Body of pancreas (tissue), 4 donors: ENCODE measurements around the gene OPRL1. TPM values are rescaled to one million over a fixed set of nuclear protein-coding genes. Genes with fewer than 3 reads are reported as not detected.

Experiments
- ATAC-seq: fragments of 150-250 bp; one replicate; pipeline ENCODE4 v1.9.1; 2016
- DNase-seq, 4 donors: peaks; one replicate each; pipeline ENCODE4 v3.0.0-alpha.2; 2019
- H3K27ac ChIP-seq, 4 donors: fragments of 200-600 bp; sonication (generic); 1 replicate in 3 of 4; 2 replicates in 1 of 4; pipeline versions ENCODE4 v1.5.1 to v1.6.1; 2016 to 2019; ENCODE audit warnings: mild to moderate bottlenecking in 1 of 4, mixed read lengths in 1 of 4, moderate library complexity in 1 of 4
- H3K27me3 ChIP-seq, 2 donors: fragments of 200-600 bp; sonication (generic); one replicate each; pipeline ENCODE4 v1.6.0; 2016; ENCODE audit warnings: mild to moderate bottlenecking in 1 of 2
- H3K36me3 ChIP-seq, 2 donors: fragments of 200-600 bp; sonication (generic); replicated peaks in 1 of 2; 2 replicates each; pipeline ENCODE4 v1.5.1; 2016; ENCODE audit warnings: low read depth in 2 of 2; ENCODE audit not compliant: insufficient read depth in 1 of 2
- H3K4me1 ChIP-seq: fragments of 200-600 bp; sonication (generic); one replicate; pipeline ENCODE4 v1.6.0; 2016
- H3K4me3 ChIP-seq, 2 donors: fragments of 200-600 bp; sonication (generic); 1 replicate in 1 of 2; 2 replicates in 1 of 2; pipeline ENCODE4 v1.5.1; 2016 to 2019
- H3K9me3 ChIP-seq, 3 donors: fragments of 200-600 bp; sonication (generic); 1 replicate in 2 of 3; 2 replicates in 1 of 3; pipeline ENCODE4 v1.5.1; 2016
- CTCF ChIP-seq, 7 experiments: fragments of 450-650 bp in 4 of 7; fragments of 200-600 bp in 3 of 7; sonication (generic) in 3 of 7; IDR thresholded peaks; one replicate each; pipeline ENCODE4 v1.5.1; 2016 to 2019; ENCODE audit warnings: antibody characterized with exemption in 7 of 7
- POLR2A ChIP-seq, 3 donors: fragments of 450-650 bp; IDR thresholded peaks; one replicate each; pipeline ENCODE4 v1.6.1; 2016; ENCODE audit warnings: antibody characterized with exemption in 3 of 3, mild to moderate bottlenecking in 2 of 3
- whole genome bisulfite sequencing, 2 donors: methylation state at CpG; one replicate each; pipeline ENCODE4 v1.1.5; 2017; 5-methylcytosine and 5-hydroxymethylcytosine counted together
- intact Hi-C: fragments of 100-400 bp; cut with DNase I; formaldehyde crosslinking; loops from one replicate; pipeline ENCODE4 v1.15.1; 2023
- total RNA-seq, 2 donors: library from RNA; depleted of rRNA; stranded (reverse); fragments of >200 nt; gene quantifications; one replicate each; pipeline ENCODE4 v1.1.0, GENCODE V29; 2016

Gene OPRL1
- total RNA-seq, 2 donors from 2014 or later: 1.0 to 2.6 TPM

GRCh38 chr20:64052326-64052722, 27.6 kb upstream of the OPRL1 start:
- peaks cover 0 to 12% of the 10 kb centered on the region in 2 donors for H3K27me3 ChIP-seq
- WGBS, 2 donors: 78% methylated on average over 10 of the region's 10 CpGs; no CpG with 5 or more reads in 1 of the 2 donors
- H3K4me1 ChIP-seq: peaks cover 15% of the 10 kb centered on the region

DNA sequence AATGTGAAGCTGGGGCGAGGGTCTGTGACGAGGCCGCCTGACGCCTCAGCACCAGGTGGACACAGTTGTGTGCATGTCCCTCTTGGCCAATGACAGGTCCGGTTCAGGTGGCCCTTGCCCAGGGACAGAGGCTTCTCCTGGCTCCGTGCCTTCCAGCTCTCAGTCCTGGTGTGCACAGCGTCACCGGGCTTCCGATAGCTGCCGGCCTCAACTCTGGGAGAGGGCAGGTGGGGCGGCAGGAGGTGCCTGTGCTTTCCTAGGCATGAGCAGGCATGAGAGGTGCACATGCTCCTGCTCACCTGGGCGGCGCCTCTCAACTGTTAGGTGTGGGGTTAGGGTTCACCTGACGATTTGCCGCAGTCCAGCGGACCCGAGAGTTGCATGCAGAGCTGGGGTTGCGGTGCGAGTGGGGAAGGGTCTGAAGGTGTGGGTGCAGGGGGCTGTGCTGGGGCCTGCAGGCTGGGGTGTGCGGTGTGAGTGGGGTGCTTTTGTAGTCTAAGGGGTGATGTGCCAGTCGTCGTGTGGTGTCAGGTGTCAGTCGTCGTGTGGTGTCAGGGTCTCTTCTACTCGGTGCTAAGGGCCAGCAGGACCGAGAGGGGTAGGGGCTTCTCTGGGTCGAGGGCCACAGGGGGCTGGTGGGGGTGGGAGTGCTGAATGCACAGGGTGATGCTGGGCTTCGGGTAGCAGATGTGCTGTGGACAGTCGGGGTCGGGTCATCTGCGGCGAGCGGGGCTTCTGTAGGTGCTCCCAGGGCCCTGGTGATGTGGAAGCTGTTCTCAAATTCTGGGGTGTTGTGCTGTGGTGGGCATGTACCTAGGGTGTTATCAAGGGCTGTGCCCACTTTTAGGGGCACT, 26.7 kb upstream of the OPRL1 start:
- Histone ChIP-seq H3K4me1 (peaks cover 20% of the 10 kb centered on the region), H3K27ac (peak overlapping the region in 2 of 4 donors; percentile 36 to 44), H3K4me3 (no peak overlapping the region), H3K27me3 (peaks cover 0 to 7% of the 10 kb centered on the region in 2 donors), H3K36me3 (no peaks in the 10 kb centered on the region), H3K9me3 (no peaks in the 10 kb centered on the region)
- 64 to 65% methylated on average over 18 to 33 of the region's 33 CpGs for WGBS, 2 donors
- DNase-seq: no peak
- TF ChIP-seq CTCF (IDR thresholded peaks at IDR 0.05) (no peak), POLR2A (IDR thresholded peaks at IDR 0.05) (no peak)
- ATAC-seq: no peak
- intact Hi-C loops: no loop called here

More at GRCh38 chr20:64052326-64052722, 27.6 kb upstream of the OPRL1 start:
- no peak overlapping the region for H3K4me3 ChIP-seq
- DNase-seq (no peak), ATAC-seq (no peak)
- intact Hi-C loops: no loop called here
- H3K36me3 ChIP-seq: no peaks in the 10 kb centered on the region
- H3K9me3 ChIP-seq: no peaks in the 10 kb centered on the region
- peak overlapping the region in 2 of 4 donors; percentile 36 to 44 for H3K27ac ChIP-seq
- TF ChIP-seq POLR2A (IDR thresholded peaks at IDR 0.05) (no peak), CTCF (IDR thresholded peaks at IDR 0.05) (no peak)

DNA sequence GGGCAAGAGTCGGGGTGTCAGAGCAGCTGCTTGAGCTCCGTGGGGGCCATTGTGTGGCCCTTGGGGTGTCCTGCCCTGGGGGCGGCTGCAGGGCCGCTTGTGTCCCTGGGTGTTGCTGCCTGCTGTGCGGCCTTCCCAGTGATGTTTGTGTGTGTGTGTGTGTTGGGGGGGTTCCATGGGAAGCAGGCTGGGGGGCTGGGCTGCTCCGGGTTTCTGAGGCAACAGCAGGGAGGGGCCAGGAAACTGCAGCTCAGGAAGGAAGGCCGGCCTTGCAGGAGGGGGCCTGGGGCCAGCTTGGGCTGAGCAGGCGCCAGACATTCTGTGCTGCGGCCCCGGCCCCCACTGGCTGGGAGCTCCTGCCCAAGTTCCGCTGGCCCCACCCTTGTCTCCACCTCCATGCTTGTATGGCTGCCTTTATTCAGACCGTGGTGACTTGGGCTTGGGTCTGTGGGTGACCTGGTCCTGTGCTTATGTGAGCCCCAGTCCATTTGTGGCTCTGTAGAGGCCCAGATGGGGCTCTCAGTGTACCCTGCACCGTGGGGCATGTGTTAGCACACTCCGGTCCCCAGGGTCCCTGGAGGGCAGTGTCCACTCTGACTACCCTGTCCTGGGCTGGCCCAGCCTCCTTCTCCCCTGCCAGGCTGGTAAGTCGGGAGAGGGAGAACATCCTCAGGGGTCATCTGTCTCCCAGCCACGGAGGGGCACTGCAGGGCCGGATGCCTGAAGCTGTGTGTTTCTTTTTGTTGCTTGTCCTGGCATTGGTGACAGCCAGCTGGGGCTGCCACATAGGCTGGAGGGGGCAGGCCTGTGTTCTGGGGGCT, 25.8 kb upstream of the OPRL1 start:
- Histone ChIP-seq H3K4me1 (peaks cover 16% of the 10 kb centered on the region), H3K27ac (peak overlapping the region in 2 of 4 donors; percentile 36 to 43), H3K9me3 (no peaks in the 10 kb centered on the region), H3K27me3 (peaks cover 0 to 7% of the 10 kb centered on the region in 2 donors), H3K4me3 (no peak overlapping the region), H3K36me3 (no peaks in the 10 kb centered on the region)
- peak in 1 of 4 donors; percentile 25 for DNase-seq
- TF ChIP-seq CTCF (IDR thresholded peaks at IDR 0.05) (no peak), POLR2A (IDR thresholded peaks at IDR 0.05) (peak in 2 of 3 donors; percentile 6 to 28)
- peak; percentile 15 for ATAC-seq
- 13 to 36% methylated on average over 3 to 11 of the region's 17 CpGs for WGBS, 2 donors
- intact Hi-C loops: no loop called here

DNA sequence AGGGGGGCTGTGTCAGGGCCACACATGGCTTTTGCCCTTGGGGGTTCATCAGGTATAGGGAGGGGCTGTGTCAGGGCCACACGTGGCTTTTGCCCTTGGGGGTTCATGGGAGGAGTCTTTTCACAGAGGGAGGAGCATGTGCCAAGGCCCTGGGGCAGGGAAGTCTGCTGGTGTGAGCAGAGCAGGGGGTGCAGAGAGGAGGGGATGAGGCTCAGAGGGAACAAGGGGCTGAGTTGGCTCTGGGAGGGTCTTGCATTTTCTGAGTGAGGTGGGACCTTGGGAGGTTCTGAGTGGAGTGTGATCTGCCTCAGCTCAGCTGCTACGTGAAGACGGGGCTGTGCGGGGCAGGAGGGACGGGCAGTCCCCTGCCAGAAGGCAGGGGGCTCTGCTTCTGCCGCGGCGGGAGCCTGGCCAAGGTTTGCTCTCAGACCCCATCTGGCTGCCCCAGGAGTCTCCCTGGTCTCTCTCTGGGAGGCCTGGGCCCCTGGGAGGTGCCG, 24.4 kb upstream of the OPRL1 start:
- WGBS, 2 donors: 63 to 75% methylated on average over 5 to 9 of the region's 9 CpGs
- Histone ChIP-seq H3K4me3 (no peak overlapping the region), H3K27ac (peak overlapping the region in 2 of 4 donors; percentile 43 to 44), H3K27me3 (peaks cover 0 to 4% of the 10 kb centered on the region in 2 donors), H3K4me1 (peaks cover 12% of the 10 kb centered on the region), H3K9me3 (no peaks in the 10 kb centered on the region), H3K36me3 (no peaks in the 10 kb centered on the region)
- TF ChIP-seq CTCF (IDR thresholded peaks at IDR 0.05): no peak
- no peak for TF ChIP-seq POLR2A (IDR thresholded peaks at IDR 0.05)
- DNase-seq: no peak
- intact Hi-C loops: no loop called here
- ATAC-seq: no peak
